Natural killer cell treated with Interleukin-12 subunit alpha and Interleukin-12 subunit beta and Interleukin-15 and Interleukin-18, amount 100 ng/mL, for 72 hours (primary cell): ENCODE results near the gene P2RY8. TPM values are rescaled to one million over a fixed set of nuclear protein-coding genes. Genes with fewer than 3 reads are reported as not detected.

Experiments used
- ATAC-seq, 2 donors: fragments of 150-1000 bp; cut with Tn5 transposase in 1 of 2; sonication (Bioruptor Pico), chemical (Tn5 transposase) in 1 of 2; 2 replicates each; pipeline ENCODE4 v1.10.0; 2021
- DNase-seq: peaks from one replicate; pipeline ENCODE4 v3.0.0; 2022; ENCODE audit warnings: low spot score
- H3K27ac Mint-ChIP-seq, 2 donors: 1 replicate in 1 of 2; 2 replicates in 1 of 2; pipeline ENCODE4 v1.8.0; 2022; ENCODE audit warnings: mixed read lengths in 2 of 2, mild to moderate bottlenecking in 1 of 2, moderate library complexity in 1 of 2
- H3K27me3 Mint-ChIP-seq, 2 donors: 1 replicate in 1 of 2; 2 replicates in 1 of 2; pipeline ENCODE4 v1.8.0; 2022; ENCODE audit warnings: mixed read lengths in 2 of 2
- H3K36me3 Mint-ChIP-seq: one replicate; pipeline ENCODE4 v1.8.0; 2022; ENCODE audit warnings: mixed read lengths
- H3K4me1 Mint-ChIP-seq, 2 donors: 1 replicate in 1 of 2; 2 replicates in 1 of 2; pipeline ENCODE4 v1.8.0; 2022; ENCODE audit warnings: low read depth in 2 of 2, mixed read lengths in 2 of 2, mild to moderate bottlenecking in 1 of 2
- H3K4me3 Mint-ChIP-seq: one replicate; pipeline ENCODE4 v1.8.0; 2022; ENCODE audit warnings: mixed read lengths
- H3K9me3 Mint-ChIP-seq: 2 replicates; pipeline ENCODE4 v1.8.0; 2022; ENCODE audit warnings: mixed read lengths
- total RNA-seq, 2 donors: library from RNA; stranded (reverse); gene quantifications; one replicate each; pipeline ENCODE4 v1.2.3, GENCODE V29; 2022

Gene P2RY8
- total RNA-seq, 2 donors from 2014 or later = 19.5 to 59.1 TPM

GRCh38 chrX:1466971-1467561 lies 69.9 kb downstream of the P2RY8 start:
- peak; percentile 22 to 46 for ATAC-seq
- Mint-ChIP-seq H3K27ac (peak overlapping the region; percentile 95 to 98), H3K36me3 (peaks cover 4% of the 10 kb centered on the region), H3K4me1 (peaks cover 75 to 82% of the 10 kb centered on the region in 2 donors), H3K9me3 (no peaks in the 10 kb centered on the region), H3K4me3 (peak overlapping the region; percentile 87), H3K27me3 (no peaks in the 10 kb centered on the region)
- peak; percentile 76 for DNase-seq

GRCh38 chrX:1466232-1466661 lies 70.7 kb downstream of the P2RY8 start:
- H3K27ac Mint-ChIP-seq = peak overlapping the region; percentile 95 to 98
- no peaks in the 10 kb centered on the region for H3K27me3 Mint-ChIP-seq
- no peaks in the 10 kb centered on the region for H3K9me3 Mint-ChIP-seq
- no peaks in the 10 kb centered on the region for H3K36me3 Mint-ChIP-seq
- peaks cover 68 to 79% of the 10 kb centered on the region in 2 donors for H3K4me1 Mint-ChIP-seq
- DNase-seq (no peak), ATAC-seq (no peak)
- peak overlapping the region; percentile 87 for H3K4me3 Mint-ChIP-seq

GRCh38 chrX:1465286-1466231 lies 71.4 kb downstream of the P2RY8 start:
- peak overlapping the region; percentile 95 to 98 for H3K27ac Mint-ChIP-seq
- H3K9me3 Mint-ChIP-seq = no peaks in the 10 kb centered on the region
- no peaks in the 10 kb centered on the region for H3K27me3 Mint-ChIP-seq
- peak overlapping the region; percentile 87 for H3K4me3 Mint-ChIP-seq
- H3K36me3 Mint-ChIP-seq = no peaks in the 10 kb centered on the region
- ATAC-seq = no peak
- peaks cover 63 to 72% of the 10 kb centered on the region in 2 donors for H3K4me1 Mint-ChIP-seq
- DNase-seq = no peak

- Mint-ChIP-seq H3K36me3 (no peaks in the 10 kb centered on the region), H3K9me3 (no peaks in the 10 kb centered on the region), H3K4me3 (peak overlapping the region; percentile 87), H3K27me3 (no peaks in the 10 kb centered on the region), H3K27ac (peak overlapping the region; percentile 95 to 98), H3K4me1 (peaks cover 59 to 67% of the 10 kb centered on the region in 2 donors)
- DNase-seq (no peak), ATAC-seq (no peak)
These were observed 72.1 kb downstream of the P2RY8 start for GRCh38 chrX:1464971-1465285.

GRCh38 chrX:1464041-1464970 lies 72.7 kb downstream of the P2RY8 start:
- peaks cover 54 to 61% of the 10 kb centered on the region in 2 donors for H3K4me1 Mint-ChIP-seq
- H3K9me3 Mint-ChIP-seq = no peaks in the 10 kb centered on the region
- H3K27ac Mint-ChIP-seq = peak overlapping the region; percentile 95 to 98
- ATAC-seq (no peak), DNase-seq (no peak)
- H3K4me3 Mint-ChIP-seq = peak overlapping the region; percentile 87
- H3K27me3 Mint-ChIP-seq = no peaks in the 10 kb centered on the region
- H3K36me3 Mint-ChIP-seq = no peaks in the 10 kb centered on the region

GRCh38 chrX:1463581-1463980 lies 73.4 kb downstream of the P2RY8 start:
- DNase-seq = no peak
- Mint-ChIP-seq H3K4me3 (peak overlapping the region; percentile 87), H3K4me1 (peaks cover 49 to 57% of the 10 kb centered on the region in 2 donors), H3K27me3 (no peaks in the 10 kb centered on the region), H3K36me3 (no peaks in the 10 kb centered on the region), H3K9me3 (no peaks in the 10 kb centered on the region), H3K27ac (peak overlapping the region; percentile 95 to 98)
- no peak for ATAC-seq

- DNase-seq (peak; percentile 86), ATAC-seq (peak; percentile 86 to 89)
- Mint-ChIP-seq H3K27ac (peak overlapping the region; percentile 95 to 98), H3K4me1 (peaks cover 45 to 53% of the 10 kb centered on the region in 2 donors), H3K4me3 (peak overlapping the region; percentile 87), H3K9me3 (no peaks in the 10 kb centered on the region), H3K36me3 (no peaks in the 10 kb centered on the region), H3K27me3 (no peaks in the 10 kb centered on the region)
These were observed 74.3 kb downstream of the P2RY8 start for GRCh38 chrX:1462596-1463251.

GRCh38 chrX:1462110-1462509 lies 74.9 kb downstream of the P2RY8 start:
- H3K36me3 Mint-ChIP-seq = no peaks in the 10 kb centered on the region
- H3K9me3 Mint-ChIP-seq = no peaks in the 10 kb centered on the region
- H3K27me3 Mint-ChIP-seq = no peaks in the 10 kb centered on the region
- DNase-seq (no peak), ATAC-seq (no peak)
- peak overlapping the region; percentile 95 to 98 for H3K27ac Mint-ChIP-seq
- H3K4me1 Mint-ChIP-seq = peaks cover 40 to 47% of the 10 kb centered on the region in 2 donors
- H3K4me3 Mint-ChIP-seq = peak overlapping the region; percentile 87

GRCh38 chrX:1455948-1456280 lies 81.1 kb downstream of the P2RY8 start:
- ATAC-seq (no peak), DNase-seq (no peak)
- Mint-ChIP-seq H3K36me3 (no peaks in the 10 kb centered on the region), H3K27me3 (no peaks in the 10 kb centered on the region), H3K4me1 (peaks cover 5 to 6% of the 10 kb centered on the region in 2 donors), H3K9me3 (no peaks in the 10 kb centered on the region), H3K4me3 (peak overlapping the region; percentile 27), H3K27ac (peak overlapping the region; percentile 14 to 28)

GRCh38 chrX:1453951-1454785 lies 82.8 kb downstream of the P2RY8 start:
- peak; percentile 89 for DNase-seq
- Mint-ChIP-seq H3K4me1 (peaks cover 15 to 17% of the 10 kb centered on the region in 2 donors), H3K27me3 (no peaks in the 10 kb centered on the region), H3K9me3 (peaks cover 8% of the 10 kb centered on the region), H3K36me3 (peaks cover 11% of the 10 kb centered on the region), H3K27ac (peak overlapping the region in 1 of 2 donors; percentile 17), H3K4me3 (peak overlapping the region; percentile 53)
- ATAC-seq = peak; percentile 41 to 56

- peaks cover 23 to 25% of the 10 kb centered on the region in 2 donors for H3K4me1 Mint-ChIP-seq
- peak; percentile 39 to 59 for ATAC-seq
- peaks cover 18% of the 10 kb centered on the region for H3K36me3 Mint-ChIP-seq
- peaks cover 16% of the 10 kb centered on the region for H3K9me3 Mint-ChIP-seq
- H3K27me3 Mint-ChIP-seq = no peaks in the 10 kb centered on the region
- peak overlapping the region; percentile 1 to 71 for H3K27ac Mint-ChIP-seq
- peak overlapping the region; percentile 89 for H3K4me3 Mint-ChIP-seq
- DNase-seq = peak; percentile 85
These were observed 83.6 kb downstream of the P2RY8 start for GRCh38 chrX:1453395-1453783.
